Kasumi-1 (cell line): ENCODE measurements around the gene HMGXB4.
A peak's percentile ranks its signal among the peaks of the same experiment; 100 is the strongest.
"Not testable (repeated sequence)": the region's sequence is repeated elsewhere in the genome, so short reads cannot be mapped to it uniquely, and the experiment has no call there.

ENCODE experiments used
- DNase-seq, 2 experiments: peaks; one replicate each; lab custom pipeline; 2025; lab: John Stamatoyannopoulos, UW

The HMGXB4 gene

GRCh38 chr22:35257321-35258190 lies at the start of gene HMGXB4:
Gene HMGXB4, plus strand, starts transcription at chr22:35257493. Its CDS starts 4,898 bp downstream, at chr22:35262391.
- DNase-seq = peak; percentile 84 to 85

GRCh38 chr22:35208003-35208402 lies 49.3 kb upstream of the HMGXB4 start:
- DNase-seq = no peak

GRCh38 chr22:35209203-35209602 lies 48.1 kb upstream of the HMGXB4 start:
- no peak for DNase-seq

- no peak for DNase-seq
Measured at GRCh38 chr22:35212009-35212408, 45.3 kb upstream of the HMGXB4 start.

- no peak for DNase-seq
Measured at GRCh38 chr22:35212996-35213395, 44.3 kb upstream of the HMGXB4 start.

- no peak for DNase-seq
Measured at GRCh38 chr22:35214968-35215367, 42.3 kb upstream of the HMGXB4 start.

GRCh38 chr22:35215993-35216392 lies 41.3 kb upstream of the HMGXB4 start:
- no peak for DNase-seq

GRCh38 chr22:35217527-35217926 lies 39.8 kb upstream of the HMGXB4 start:
- no peak for DNase-seq

- DNase-seq = no peak
Measured at GRCh38 chr22:35218079-35218478, 39.2 kb upstream of the HMGXB4 start.

- DNase-seq = no peak
Measured at GRCh38 chr22:35219012-35219411, 38.3 kb upstream of the HMGXB4 start.

- no peak for DNase-seq
Measured at GRCh38 chr22:35220221-35220620, 37.1 kb upstream of the HMGXB4 start.

- no peak for DNase-seq
Measured at GRCh38 chr22:35225010-35225409, 32.3 kb upstream of the HMGXB4 start.

GRCh38 chr22:35226958-35227647 lies 30.2 kb upstream of the HMGXB4 start:
- DNase-seq = peak; percentile 42 to 58

- no peak for DNase-seq
Measured at GRCh38 chr22:35229865-35230264, 27.4 kb upstream of the HMGXB4 start.

GRCh38 chr22:35230417-35230816 lies 26.9 kb upstream of the HMGXB4 start:
- DNase-seq = no peak

- DNase-seq = no peak
Measured at GRCh38 chr22:35230839-35231584, 26.3 kb upstream of the HMGXB4 start.

- DNase-seq = peak; percentile 76 to 77
Measured at GRCh38 chr22:35231585-35232084, 25.7 kb upstream of the HMGXB4 start.

- not testable (repeated sequence) for DNase-seq
Measured at GRCh38 chr22:35238749-35239148, 18.5 kb upstream of the HMGXB4 start.

- not testable (repeated sequence) for DNase-seq
Measured at GRCh38 chr22:35244507-35244906, 12.8 kb upstream of the HMGXB4 start.

- DNase-seq = no peak
Measured at GRCh38 chr22:35250156-35250555, 7.1 kb upstream of the HMGXB4 start.

GRCh38 chr22:35253946-35254345 lies 3.3 kb upstream of the HMGXB4 start:
- no peak for DNase-seq

- DNase-seq = peak in 1 of 2 experiments; percentile 64
Measured at GRCh38 chr22:35257002-35257320, 332 bp upstream of the HMGXB4 start.
